GM12874 (cell line): Measurements from ENCODE around the gene SNRNP48.

ENCODE experiments used
- TF ChIP-seq, protein P1 (sequence below): IDR thresholded peaks from 2 replicates; pipeline ENCODE4 v1.5.1; 2011; ENCODE audit warnings: low read depth, mild to moderate bottlenecking, control low read depth, low read length, moderate library complexity; ENCODE audit not compliant: insufficient read depth

The SNRNP48 gene

DNA sequence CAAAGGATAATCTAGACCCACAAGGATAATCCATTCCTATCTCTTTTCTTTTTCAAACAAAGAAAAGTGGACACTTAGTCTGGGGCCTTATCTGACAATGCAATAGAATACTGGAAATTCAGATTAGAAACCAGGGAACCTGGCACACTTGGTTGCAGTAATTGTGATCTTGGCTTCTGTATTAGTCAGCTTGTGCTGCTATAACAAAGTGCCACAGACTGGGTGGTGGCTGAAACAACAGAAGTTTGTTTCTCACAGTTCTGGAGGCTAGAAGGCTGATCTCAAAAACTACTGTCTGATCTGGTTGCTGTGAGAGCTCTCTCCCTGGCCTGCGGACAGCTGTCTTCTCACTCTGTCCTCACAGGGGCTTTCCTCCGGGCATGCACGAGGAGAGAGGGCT lies 49.4 kb downstream of the SNRNP48 start:
- TF ChIP-seq, protein P1, sequence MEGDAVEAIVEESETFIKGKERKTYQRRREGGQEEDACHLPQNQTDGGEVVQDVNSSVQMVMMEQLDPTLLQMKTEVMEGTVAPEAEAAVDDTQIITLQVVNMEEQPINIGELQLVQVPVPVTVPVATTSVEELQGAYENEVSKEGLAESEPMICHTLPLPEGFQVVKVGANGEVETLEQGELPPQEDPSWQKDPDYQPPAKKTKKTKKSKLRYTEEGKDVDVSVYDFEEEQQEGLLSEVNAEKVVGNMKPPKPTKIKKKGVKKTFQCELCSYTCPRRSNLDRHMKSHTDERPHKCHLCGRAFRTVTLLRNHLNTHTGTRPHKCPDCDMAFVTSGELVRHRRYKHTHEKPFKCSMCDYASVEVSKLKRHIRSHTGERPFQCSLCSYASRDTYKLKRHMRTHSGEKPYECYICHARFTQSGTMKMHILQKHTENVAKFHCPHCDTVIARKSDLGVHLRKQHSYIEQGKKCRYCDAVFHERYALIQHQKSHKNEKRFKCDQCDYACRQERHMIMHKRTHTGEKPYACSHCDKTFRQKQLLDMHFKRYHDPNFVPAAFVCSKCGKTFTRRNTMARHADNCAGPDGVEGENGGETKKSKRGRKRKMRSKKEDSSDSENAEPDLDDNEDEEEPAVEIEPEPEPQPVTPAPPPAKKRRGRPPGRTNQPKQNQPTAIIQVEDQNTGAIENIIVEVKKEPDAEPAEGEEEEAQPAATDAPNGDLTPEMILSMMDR = no peak

GRCh38 chr6:7640016-7640415 lies 50.0 kb downstream of the SNRNP48 start:
- TF ChIP-seq, protein P1 = no peak

DNA sequence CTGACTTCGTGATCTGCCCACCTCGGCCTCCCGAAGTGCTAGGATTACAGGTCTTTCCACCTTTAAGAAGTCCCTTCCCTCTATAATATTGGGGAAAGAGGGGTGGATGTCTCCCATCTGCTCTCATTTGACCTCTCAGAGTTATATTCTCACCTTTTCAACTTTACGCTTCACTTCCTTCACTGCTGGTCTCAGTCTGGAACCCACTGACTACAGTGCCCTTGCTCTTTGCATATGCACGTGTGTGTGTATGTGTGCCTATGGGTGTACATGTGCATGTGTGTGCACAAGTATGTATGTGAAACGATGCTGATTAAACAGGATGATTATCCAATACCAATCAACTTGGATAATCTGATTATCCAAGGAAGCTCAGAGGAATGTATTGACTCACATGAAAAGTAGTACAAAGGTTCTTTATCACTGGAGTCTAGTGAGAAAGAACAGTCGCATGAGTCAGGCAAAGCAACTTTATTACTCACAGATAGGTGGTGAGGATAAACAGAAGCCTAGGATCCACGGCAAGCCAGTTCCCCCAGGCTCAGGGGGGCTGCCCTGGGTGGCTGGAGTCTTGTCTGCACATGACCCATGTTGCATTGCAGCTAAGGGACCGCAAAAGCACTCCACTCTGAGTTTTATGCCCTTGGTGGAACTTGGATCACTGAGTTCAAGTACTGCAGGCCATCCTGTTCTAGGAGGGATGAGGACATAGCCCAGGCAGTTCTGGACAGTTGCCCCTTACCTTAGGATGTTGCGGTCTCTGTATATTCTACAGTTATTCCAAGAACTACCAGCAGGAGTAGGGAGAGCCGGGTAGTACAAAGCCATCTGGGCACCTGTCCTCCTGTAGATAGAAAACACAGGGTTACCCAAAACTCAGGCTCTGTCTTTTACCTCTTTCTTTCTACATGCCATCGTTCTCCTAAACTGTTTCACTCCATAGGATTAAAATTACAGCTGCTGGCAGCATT lies 50.9 kb downstream of the SNRNP48 start:
- TF ChIP-seq, protein P1 = no peak

- TF ChIP-seq, protein P1 = no peak
Measured at GRCh38 chr6:7642791-7643190, 52.8 kb downstream of the SNRNP48 start.

GRCh38 chr6:7644417-7644816 lies 54.4 kb downstream of the SNRNP48 start:
- TF ChIP-seq, protein P1 = no peak

DNA sequence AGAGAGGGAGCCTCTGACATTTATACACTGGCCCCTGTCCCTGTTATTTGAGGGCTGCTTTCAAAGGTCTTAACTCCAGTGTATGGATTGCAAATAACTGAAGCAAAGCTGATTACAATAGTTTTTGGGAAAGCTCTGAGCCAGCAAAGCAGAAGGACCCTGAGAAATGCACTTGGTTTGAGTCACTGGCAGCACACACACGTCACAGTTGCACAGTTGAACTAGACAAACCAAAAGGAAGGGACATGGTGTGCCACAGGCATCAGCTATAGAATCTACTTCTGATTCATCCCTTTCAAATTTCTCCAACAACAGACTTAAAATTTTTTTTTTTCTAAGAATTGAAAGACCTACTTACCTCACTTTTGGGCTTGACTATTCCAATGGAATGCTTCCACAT lies 56.4 kb downstream of the SNRNP48 start:
- TF ChIP-seq, protein P1 = no peak

GRCh38 chr6:7647504-7647903 lies 57.5 kb downstream of the SNRNP48 start:
- TF ChIP-seq, protein P1 = no peak
